BJ (cell line): ENCODE measurements around the gene SLC6A6. TPM values are rescaled to one million over a fixed set of nuclear protein-coding genes. Genes with fewer than 3 reads are reported as not detected.

ENCODE experiments used
- CTCF ChIA-PET: fragments of 350-600 bp; formaldehyde crosslinking; extraction: SDS; loops from one replicate; lab custom pipeline; 2021; ENCODE audit warnings: antibody characterized with exemption, inconsistent platforms; lab: Yijun Ruan, JAX
- POLR2A ChIA-PET: fragments of 300-600 bp; sonication (Branson Sonifier 250); formaldehyde crosslinking; extraction: SDS; loops from one replicate; lab custom pipeline; 2021; ENCODE audit warnings: antibody characterized with exemption; lab: Charles Lee
- DNase-seq: peaks from one replicate; pipeline ENCODE4 v3.0.0-alpha.2; 2011; ENCODE audit warnings: low read depth
- H3K27me3 ChIP-seq: 2 replicates; pipeline ENCODE4 v1.6.0; 2011; ENCODE audit warnings: low read length; ENCODE audit not compliant: control insufficient read depth, insufficient read depth
- H3K36me3 ChIP-seq: 2 replicates; pipeline ENCODE4 v1.5.1; 2011; ENCODE audit warnings: low read length; ENCODE audit not compliant: control insufficient read depth, insufficient read depth
- H3K4me3 ChIP-seq: 2 replicates; pipeline ENCODE4 v1.5.1; 2011; ENCODE audit warnings: low read depth, mild to moderate bottlenecking, control low read depth, low read length
- polyA plus RNA-seq: library from polyadenylated mRNA; depleted of rRNA; stranded (reverse); fragments of >200 nt; gene quantifications from 2 replicates; pipeline ENCODE4 v1.2.3, GENCODE V29; 2011
- TF ChIP-seq, protein P1 (sequence below): IDR thresholded peaks from 2 replicates; pipeline ENCODE4 v1.5.1; 2011; ENCODE audit warnings: low read depth, mild to moderate bottlenecking, control low read depth, inconsistent platforms, low read length, moderate library complexity; ENCODE audit not compliant: insufficient read depth

Gene SLC6A6
- polyA plus RNA-seq, 1 experiment = 114 TPM

- TF ChIP-seq, protein P1, sequence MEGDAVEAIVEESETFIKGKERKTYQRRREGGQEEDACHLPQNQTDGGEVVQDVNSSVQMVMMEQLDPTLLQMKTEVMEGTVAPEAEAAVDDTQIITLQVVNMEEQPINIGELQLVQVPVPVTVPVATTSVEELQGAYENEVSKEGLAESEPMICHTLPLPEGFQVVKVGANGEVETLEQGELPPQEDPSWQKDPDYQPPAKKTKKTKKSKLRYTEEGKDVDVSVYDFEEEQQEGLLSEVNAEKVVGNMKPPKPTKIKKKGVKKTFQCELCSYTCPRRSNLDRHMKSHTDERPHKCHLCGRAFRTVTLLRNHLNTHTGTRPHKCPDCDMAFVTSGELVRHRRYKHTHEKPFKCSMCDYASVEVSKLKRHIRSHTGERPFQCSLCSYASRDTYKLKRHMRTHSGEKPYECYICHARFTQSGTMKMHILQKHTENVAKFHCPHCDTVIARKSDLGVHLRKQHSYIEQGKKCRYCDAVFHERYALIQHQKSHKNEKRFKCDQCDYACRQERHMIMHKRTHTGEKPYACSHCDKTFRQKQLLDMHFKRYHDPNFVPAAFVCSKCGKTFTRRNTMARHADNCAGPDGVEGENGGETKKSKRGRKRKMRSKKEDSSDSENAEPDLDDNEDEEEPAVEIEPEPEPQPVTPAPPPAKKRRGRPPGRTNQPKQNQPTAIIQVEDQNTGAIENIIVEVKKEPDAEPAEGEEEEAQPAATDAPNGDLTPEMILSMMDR = no peak
- ChIA-PET POLR2A (no interaction called here), CTCF (interaction anchor here (0.6 to 1.5 kb wide), 4 partner anchors 12 to 449 kb away, joined by 3 to 7 read pairs (median 4); no protein-coding TSS in a partner anchor)
- H3K27me3 ChIP-seq = no peaks in the 10 kb centered on the region
- no peak overlapping the region for H3K4me3 ChIP-seq
- peaks cover 50% of the 10 kb centered on the region for H3K36me3 ChIP-seq
- no peak for DNase-seq
Observed at GRCh38 chr3:14474363-14475081, 72.1 kb downstream of the SLC6A6 start.

DNA sequence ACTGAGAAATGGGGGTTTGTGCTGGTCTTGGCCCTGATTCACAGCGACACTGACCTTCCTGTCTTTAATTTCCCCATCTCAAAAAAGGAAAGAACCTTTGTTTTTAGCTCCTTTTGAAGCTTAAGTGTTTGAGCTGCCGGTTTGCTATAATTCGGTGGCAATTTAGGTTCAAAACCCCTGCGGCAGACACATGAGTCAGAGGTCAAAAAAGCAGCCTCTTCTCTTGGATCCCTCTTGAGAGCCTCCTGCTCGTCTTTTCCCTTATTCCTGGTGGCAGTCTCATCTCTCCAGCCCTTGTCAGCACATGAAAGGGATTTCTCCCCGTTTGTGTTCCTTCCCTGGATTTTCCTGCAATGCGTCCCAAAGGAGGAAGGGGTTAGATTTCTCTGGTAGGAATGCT, 73.2 kb downstream of the SLC6A6 start:
- peaks cover 56% of the 10 kb centered on the region for H3K36me3 ChIP-seq
- TF ChIP-seq, protein P1 = no peak
- no peak for DNase-seq
- no peaks in the 10 kb centered on the region for H3K27me3 ChIP-seq
- POLR2A ChIA-PET = no interaction called here
- CTCF ChIA-PET = interaction anchor here (0.6 to 1.7 kb wide), 3 partner anchors 14 to 272 kb away, joined by 3 to 7 read pairs (median 7); no protein-coding TSS in a partner anchor
- no peak overlapping the region for H3K4me3 ChIP-seq

DNA sequence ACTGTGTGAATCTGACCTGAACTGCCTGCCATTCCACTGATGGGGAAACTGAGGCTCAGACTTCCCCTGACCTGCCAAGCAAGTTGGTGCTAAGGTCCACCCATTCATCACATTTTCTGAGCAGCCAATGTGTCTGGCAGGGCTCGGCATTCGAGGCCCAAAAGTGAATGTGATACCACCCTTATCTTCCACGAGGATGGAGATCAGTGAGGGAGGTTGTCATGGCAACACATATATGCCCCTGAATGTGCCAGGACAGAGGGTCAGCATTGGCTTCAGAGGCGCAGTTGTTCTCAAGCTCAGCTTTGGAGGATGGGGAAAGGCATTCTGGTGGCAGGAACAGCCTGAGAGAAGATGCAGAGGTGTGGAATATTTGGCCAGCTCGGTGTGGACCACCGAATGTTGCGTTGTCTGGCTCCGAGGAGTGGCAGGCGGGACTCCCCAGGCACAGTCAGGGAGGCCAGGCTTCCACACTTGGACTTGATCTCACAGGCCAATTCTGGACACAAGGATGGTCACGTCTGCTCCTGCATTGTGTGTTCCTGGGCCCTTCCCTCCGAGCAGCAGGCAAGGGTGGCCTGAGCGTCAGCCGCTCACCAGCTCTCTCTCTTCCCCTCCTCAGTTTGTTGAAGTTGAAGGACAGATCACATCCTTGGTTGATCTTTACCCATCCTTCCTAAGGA, 74.3 kb downstream of the SLC6A6 start:
- H3K4me3 ChIP-seq = no peak overlapping the region
- TF ChIP-seq, protein P1 = no peak
- ChIA-PET POLR2A (no interaction called here), CTCF (interaction anchor here (1.1 to 1.7 kb wide), 2 partner anchors 9 to 216 kb away, joined by 4 to 7 read pairs; no protein-coding TSS in a partner anchor)
- DNase-seq = no peak
- peaks cover 67% of the 10 kb centered on the region for H3K36me3 ChIP-seq
- H3K27me3 ChIP-seq = no peaks in the 10 kb centered on the region

DNA sequence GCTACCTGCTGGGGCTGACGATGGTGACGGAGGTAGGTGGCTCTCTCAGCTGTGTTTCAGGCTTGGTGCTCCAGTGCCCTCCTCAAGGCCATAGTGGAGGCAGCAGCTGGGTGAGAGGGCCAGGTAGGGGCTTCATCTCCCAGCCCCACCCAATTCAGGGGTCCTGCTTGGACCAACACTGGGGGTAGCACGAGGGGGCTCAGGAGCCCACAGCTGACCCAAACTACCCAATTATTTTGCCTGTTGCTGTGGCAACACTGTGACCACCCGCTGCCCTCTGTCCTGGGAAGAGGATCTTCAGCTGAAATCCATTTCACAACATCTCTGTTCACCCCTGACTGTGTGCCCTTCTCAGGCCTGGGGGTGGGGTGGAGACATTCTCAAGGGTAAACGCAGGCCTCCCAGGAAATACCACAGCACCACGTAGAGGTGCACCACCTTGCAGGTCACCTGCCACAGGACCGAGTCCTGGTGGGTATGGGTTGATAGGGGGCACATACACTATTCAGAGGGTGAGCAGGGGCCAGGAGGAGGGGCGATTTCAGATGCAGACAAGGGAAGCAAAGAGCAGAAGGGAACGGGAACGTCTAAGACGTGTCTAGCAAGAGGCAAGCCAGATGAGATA, 75.0 kb downstream of the SLC6A6 start:
- CTCF ChIA-PET = interaction anchor here (1.1 to 1.7 kb wide), 2 partner anchors 10 to 216 kb away, joined by 4 to 7 read pairs; no protein-coding TSS in a partner anchor
- no peak overlapping the region for H3K4me3 ChIP-seq
- TF ChIP-seq, protein P1 = no peak
- DNase-seq = no peak
- POLR2A ChIA-PET = no interaction called here
- peaks cover 69% of the 10 kb centered on the region for H3K36me3 ChIP-seq
- no peaks in the 10 kb centered on the region for H3K27me3 ChIP-seq
